ENCODE data around the gene LZTR1.

Gene LZTR1

DNA sequence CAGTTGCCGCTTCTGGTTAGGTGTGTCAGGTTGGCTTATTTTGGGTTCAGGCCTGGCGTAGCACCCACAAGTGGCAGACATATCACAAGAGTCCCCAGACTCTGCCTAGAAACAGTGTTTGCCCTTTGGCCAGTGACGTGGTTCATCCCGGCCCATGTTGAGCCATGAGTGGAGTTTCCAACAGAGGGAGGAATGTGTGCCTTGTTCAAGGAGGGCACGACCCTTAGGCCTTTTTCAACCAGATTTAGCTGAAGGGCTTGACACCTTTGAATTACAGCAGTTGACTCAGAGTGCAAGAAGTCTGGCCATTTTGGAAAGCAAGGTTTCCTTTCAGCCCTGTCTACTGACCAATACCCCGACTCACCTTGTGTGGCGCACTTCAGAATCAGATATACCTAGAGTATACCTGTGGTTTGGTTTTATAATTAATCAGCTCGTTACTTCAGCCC, 30.1 kb upstream of the LZTR1 start:
- H3K4me3 ChIP-seq (replicated peaks; ENCODE audit: low read depth, low read length): no peak overlapping the region
- TF ChIP-seq, protein P1, sequence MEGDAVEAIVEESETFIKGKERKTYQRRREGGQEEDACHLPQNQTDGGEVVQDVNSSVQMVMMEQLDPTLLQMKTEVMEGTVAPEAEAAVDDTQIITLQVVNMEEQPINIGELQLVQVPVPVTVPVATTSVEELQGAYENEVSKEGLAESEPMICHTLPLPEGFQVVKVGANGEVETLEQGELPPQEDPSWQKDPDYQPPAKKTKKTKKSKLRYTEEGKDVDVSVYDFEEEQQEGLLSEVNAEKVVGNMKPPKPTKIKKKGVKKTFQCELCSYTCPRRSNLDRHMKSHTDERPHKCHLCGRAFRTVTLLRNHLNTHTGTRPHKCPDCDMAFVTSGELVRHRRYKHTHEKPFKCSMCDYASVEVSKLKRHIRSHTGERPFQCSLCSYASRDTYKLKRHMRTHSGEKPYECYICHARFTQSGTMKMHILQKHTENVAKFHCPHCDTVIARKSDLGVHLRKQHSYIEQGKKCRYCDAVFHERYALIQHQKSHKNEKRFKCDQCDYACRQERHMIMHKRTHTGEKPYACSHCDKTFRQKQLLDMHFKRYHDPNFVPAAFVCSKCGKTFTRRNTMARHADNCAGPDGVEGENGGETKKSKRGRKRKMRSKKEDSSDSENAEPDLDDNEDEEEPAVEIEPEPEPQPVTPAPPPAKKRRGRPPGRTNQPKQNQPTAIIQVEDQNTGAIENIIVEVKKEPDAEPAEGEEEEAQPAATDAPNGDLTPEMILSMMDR (IDR thresholded peaks at IDR 0.05; ENCODE audit: low read depth, low read length, missing control alignments): no peak
- no peak for DNase-seq (ENCODE audit: extremely low read depth, low read depth)

DNA sequence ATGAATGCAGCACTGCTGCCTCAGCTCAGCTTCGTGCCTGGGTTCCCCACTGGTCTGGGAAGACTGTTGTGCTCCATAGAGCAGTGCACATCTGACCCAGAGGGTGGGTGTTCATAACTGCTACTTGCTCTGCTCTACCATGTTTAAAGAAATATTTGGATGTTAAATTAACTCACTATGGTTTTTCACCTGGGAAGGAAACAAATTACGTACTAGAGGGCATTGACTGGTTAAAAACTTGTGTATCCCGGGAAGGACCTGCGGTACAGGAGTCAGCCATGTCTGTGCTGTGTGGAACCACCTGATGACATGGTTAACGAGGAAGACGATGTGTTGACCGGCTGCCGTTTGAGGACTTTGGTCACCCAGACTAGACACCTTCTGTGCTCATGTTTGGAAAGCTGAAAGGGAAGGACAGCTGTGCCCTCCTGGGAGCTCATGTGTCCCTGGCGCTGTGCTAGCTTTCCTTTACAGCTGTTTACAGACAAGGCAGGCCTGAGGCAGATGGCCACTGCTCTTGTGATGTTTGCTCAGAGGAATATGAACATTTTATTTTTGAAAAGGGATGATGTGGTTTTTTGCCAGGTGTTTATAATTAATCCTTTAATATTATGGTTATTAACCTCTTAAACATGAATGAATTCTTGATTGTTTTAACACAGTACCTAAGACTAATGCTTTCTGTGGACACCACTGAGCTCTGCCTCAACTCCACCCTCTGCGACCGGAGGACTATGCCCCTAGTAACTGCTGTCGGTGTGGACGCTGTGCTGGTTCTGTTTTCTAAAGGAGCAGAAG, 29.4 kb upstream of the LZTR1 start:
- H3K4me3 ChIP-seq (replicated peaks; ENCODE audit: low read depth, low read length): no peak overlapping the region
- DNase-seq (ENCODE audit: extremely low read depth, low read depth): no peak
- TF ChIP-seq, protein P1 (IDR thresholded peaks at IDR 0.05; ENCODE audit: low read depth, low read length, missing control alignments): no peak

GRCh38 chr22:20953342-20953608, 28.8 kb upstream of the LZTR1 start:
- no peak overlapping the region for H3K4me3 ChIP-seq (replicated peaks; ENCODE audit: low read depth, low read length)
- no peak for DNase-seq (ENCODE audit: extremely low read depth, low read depth)
- TF ChIP-seq, protein P1 (IDR thresholded peaks at IDR 0.05; ENCODE audit: low read depth, low read length, missing control alignments): no peak

DNA sequence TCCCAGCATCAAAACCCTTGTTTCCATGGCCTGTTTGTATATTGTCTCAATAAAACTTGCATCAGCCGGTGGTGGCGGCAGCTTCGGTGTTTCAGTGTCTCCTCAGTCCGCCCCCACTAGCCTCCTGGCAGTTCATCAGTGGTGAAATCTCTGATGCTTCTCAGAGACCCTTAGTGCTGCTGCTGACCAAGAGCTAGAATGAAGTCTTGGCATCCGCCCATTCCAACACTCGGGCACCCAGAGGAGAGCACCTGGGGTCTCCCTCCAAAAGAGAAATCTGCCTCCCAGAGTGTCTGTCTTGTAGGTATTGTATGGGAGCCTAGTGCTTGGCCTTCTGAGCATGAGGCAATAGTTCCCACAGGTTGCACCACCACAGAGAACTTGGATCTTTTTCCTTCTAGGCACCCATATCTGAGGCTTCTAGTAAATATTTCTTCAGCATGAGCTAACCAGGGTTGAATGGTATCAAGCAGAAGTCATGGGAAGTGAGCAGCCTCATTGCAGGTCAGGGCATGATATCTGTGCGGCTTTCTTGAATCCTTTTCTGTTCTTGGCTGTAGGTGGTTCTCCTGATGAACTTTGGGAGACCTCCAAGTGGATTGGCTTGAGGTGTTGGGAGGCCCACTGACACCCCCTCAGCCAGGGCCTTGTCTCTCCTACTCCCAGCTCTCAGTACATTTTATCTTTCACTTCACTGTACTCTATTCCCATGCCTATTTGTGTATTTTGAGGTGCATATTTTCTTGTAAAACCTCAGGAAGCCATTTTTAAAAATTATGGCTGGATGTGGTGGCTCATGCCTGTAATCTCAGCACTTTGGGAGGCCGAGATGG, 28.2 kb upstream of the LZTR1 start:
- no peak for DNase-seq (ENCODE audit: extremely low read depth, low read depth)
- TF ChIP-seq, protein P1 (IDR thresholded peaks at IDR 0.05; ENCODE audit: low read depth, low read length, missing control alignments): no peak
- no peak overlapping the region for H3K4me3 ChIP-seq (replicated peaks; ENCODE audit: low read depth, low read length)

DNA sequence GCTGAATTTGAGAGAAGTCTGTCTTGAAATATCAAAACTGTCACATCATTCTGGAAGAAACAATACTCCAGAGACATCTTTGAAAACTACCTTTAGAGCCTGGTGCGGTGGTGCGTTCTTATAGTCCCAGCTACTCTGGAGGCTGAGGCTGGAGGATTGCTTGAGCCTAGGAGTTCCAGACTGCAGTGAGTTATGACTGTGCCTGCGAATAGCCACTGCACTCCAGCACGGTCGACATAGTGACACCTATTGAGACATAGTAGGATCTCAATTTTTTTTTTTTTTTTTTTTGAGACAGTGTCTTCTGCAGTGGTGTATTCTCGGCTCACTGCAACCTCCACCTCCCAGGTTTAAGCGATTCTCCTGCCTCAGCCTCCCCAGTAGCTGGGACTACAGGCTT, 26.5 kb upstream of the LZTR1 start:
- DNase-seq (ENCODE audit: extremely low read depth, low read depth): no peak
- H3K4me3 ChIP-seq (replicated peaks; ENCODE audit: low read depth, low read length): no peak overlapping the region
- TF ChIP-seq, protein P1 (IDR thresholded peaks at IDR 0.05; ENCODE audit: low read depth, low read length, missing control alignments): no peak

DNA sequence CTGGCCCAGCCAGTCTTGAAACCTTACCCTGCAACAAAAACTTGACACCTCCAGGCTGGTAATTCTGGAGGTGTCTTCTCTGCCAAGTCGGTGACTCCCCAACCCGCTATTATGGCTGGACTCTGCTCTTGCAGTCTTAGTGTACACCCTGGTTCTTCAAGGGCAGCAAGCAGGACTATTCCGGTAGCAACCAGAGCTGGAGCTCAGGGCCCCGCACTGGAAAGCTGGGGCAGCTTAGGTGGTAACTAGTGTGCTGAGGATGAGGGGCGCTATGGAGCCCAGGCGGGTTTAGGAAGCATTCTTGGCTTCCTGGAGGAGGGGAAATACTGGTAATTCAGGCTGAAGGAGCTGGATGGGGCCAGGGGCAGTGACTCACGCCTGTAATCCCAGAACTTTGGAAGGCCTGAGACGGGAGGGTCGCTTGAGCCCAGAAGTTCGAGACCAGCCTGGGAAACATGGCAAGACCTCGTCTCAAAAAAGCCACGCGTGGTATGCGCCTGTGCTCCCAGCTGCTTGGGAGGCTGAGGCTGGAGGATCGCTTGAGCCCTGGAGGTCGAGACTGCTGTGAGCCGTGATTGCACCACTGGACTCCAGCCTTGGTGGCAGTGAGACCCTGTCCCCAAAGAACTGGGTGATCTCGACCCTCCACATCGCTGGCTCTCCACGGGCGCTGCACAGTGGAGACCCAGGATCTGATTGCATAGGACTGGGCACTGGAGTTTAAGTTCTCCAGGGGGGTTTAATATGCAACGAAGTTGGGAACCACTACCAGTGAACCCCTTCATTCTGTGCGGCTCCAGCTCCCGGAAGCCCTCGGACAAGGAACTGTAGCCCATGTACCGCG, 25.6 kb upstream of the LZTR1 start:
- TF ChIP-seq, protein P1 (IDR thresholded peaks at IDR 0.05; ENCODE audit: low read depth, low read length, missing control alignments): no peak
- no peak for DNase-seq (ENCODE audit: extremely low read depth, low read depth)
- H3K4me3 ChIP-seq (replicated peaks; ENCODE audit: low read depth, low read length): peak overlapping the region; percentile 52
